A549 (cell line): ENCODE results near the gene PCGF5.

Experiments
- CTCF ChIP-seq: fragments of >200 bp; sonication (Bioruptor Twin); formaldehyde crosslinking; IDR thresholded peaks from 3 replicates; pipeline ENCODE4 v1.5.1; 2016
- HOXA7 ChIP-seq: fragments of 250-450 bp; sonication (Bioruptor Pico); IDR thresholded peaks from 2 replicates; pipeline ENCODE4 v1.5.0; 2020; ENCODE audit warnings: mild to moderate bottlenecking, moderate library complexity
- KDM1A ChIP-seq: fragments of 200-600 bp; sonication (generic); IDR thresholded peaks from 2 replicates; pipeline ENCODE4 v1.6.1; 2016; ENCODE audit warnings: low read depth, mild to moderate bottlenecking
- MAX ChIP-seq: IDR thresholded peaks from 2 replicates; pipeline ENCODE4 v1.6.1; 2012
- PBX3 ChIP-seq: IDR thresholded peaks from 2 replicates; pipeline ENCODE4 v1.6.1; 2012
- POLR2A ChIP-seq: IDR thresholded peaks from 2 replicates; pipeline ENCODE4 v1.6.1; 2012; ENCODE audit warnings: mild to moderate bottlenecking, low read length
- RAD21 ChIP-seq, 2 experiments: fragments of >200 bp in 1 of 2; sonication (Bioruptor Twin) in 1 of 2; formaldehyde crosslinking in 1 of 2; IDR thresholded peaks in 1 of 2; conservative IDR thresholded peaks in 1 of 2; 2 replicates in 1 of 2; 3 replicates in 1 of 2; pipeline ENCODE4 v1.6.1; 2012 to 2018; ENCODE audit warnings: inconsistent platforms in 1 of 2
- RCOR1 ChIP-seq: fragments of 150-350 bp; IDR thresholded peaks from 2 replicates; pipeline ENCODE4 v1.6.1; 2014; ENCODE audit warnings: antibody characterized with exemption, low read length, low read depth
- RNF2 ChIP-seq: fragments of 200-600 bp; sonication (generic); IDR thresholded peaks from 2 replicates; pipeline ENCODE4 v1.6.1; 2016; ENCODE audit warnings: low read depth, mild to moderate bottlenecking, antibody characterized with exemption, moderate library complexity, borderline replicate concordance
- SMC3 ChIP-seq: fragments of >200 bp; sonication (Bioruptor Twin); formaldehyde crosslinking; IDR thresholded peaks from 3 replicates; pipeline ENCODE4 v1.6.1; 2018; ENCODE audit warnings: inconsistent platforms
- USF2 ChIP-seq: fragments of 450-650 bp; IDR thresholded peaks from 2 replicates; pipeline ENCODE4 v1.6.1; 2014; ENCODE audit warnings: antibody characterized with exemption
- TF ChIP-seq, protein P1 (sequence below): fragments of 200-600 bp; sonication (generic); IDR thresholded peaks from 2 replicates; pipeline ENCODE4 v1.6.1; 2016; ENCODE audit warnings: antibody characterized with exemption, mild to moderate bottlenecking, moderate library complexity

GRCh38 chr10:91253300-91253699, 32.8 kb downstream of the PCGF5 start:
- TF ChIP-seq RNF2 (no peak), RCOR1 (no peak), CTCF (no peak), POLR2A (no peak), MAX (no peak), RAD21 (conservative IDR thresholded peaks at IDR 0.05 in 1 of 2, IDR thresholded peaks at IDR 0.05 in 1 of 2) (no peak), PBX3 (no peak), USF2 (no peak), SMC3 (no peak), HOXA7 (no peak), KDM1A (no peak)
- TF ChIP-seq, protein P1, sequence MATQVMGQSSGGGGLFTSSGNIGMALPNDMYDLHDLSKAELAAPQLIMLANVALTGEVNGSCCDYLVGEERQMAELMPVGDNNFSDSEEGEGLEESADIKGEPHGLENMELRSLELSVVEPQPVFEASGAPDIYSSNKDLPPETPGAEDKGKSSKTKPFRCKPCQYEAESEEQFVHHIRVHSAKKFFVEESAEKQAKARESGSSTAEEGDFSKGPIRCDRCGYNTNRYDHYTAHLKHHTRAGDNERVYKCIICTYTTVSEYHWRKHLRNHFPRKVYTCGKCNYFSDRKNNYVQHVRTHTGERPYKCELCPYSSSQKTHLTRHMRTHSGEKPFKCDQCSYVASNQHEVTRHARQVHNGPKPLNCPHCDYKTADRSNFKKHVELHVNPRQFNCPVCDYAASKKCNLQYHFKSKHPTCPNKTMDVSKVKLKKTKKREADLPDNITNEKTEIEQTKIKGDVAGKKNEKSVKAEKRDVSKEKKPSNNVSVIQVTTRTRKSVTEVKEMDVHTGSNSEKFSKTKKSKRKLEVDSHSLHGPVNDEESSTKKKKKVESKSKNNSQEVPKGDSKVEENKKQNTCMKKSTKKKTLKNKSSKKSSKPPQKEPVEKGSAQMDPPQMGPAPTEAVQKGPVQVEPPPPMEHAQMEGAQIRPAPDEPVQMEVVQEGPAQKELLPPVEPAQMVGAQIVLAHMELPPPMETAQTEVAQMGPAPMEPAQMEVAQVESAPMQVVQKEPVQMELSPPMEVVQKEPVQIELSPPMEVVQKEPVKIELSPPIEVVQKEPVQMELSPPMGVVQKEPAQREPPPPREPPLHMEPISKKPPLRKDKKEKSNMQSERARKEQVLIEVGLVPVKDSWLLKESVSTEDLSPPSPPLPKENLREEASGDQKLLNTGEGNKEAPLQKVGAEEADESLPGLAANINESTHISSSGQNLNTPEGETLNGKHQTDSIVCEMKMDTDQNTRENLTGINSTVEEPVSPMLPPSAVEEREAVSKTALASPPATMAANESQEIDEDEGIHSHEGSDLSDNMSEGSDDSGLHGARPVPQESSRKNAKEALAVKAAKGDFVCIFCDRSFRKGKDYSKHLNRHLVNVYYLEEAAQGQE = no peak
